OCI-LY3 (cell line): ENCODE data around the gene MOCOS.

ENCODE experiments used
- CTCF ChIP-seq: fragments of 200-600, 300-600 bp; sonication (generic); IDR thresholded peaks from 2 replicates; pipeline ENCODE4 v1.5.1; 2014; ENCODE audit warnings: antibody characterized with exemption, low read length, low read depth
- EZH2phosphoT487 ChIP-seq: fragments of 200-600 bp; shearing (Covaris generic); IDR thresholded peaks from 2 replicates; pipeline ENCODE4 v1.6.1; 2018; ENCODE audit warnings: antibody characterized with exemption, mixed run types, low read depth

DNA sequence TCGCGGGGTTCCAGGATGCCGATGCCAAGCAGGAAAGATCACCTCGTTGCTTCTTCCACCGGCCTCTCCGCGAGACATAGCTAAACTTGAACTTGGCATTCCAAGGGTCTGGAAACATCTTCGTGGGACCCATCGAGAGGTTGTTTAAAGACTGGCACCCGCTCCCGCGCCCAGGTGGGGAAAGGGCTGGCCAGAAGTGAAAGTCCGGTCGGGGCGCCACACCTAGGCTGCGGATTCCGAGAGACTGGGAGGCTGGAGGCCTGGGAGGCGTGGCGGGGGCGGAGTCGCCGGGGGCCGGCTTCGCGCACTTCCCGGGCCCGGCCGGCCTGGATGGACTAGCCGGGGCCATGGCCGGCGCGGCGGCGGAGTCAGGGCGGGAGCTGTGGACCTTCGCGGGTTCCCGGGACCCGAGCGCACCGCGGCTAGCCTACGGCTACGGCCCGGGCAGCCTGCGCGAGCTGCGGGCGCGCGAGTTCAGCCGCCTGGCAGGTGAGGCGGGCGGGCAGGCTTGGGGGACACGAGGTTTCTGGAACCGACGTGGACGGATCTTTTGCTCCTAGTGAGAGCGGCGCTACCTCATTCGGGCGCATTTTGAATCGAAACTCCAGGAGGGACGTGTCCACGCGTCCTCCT is at the start of gene MOCOS:
- TF ChIP-seq CTCF (no peak), EZH2phosphoT487 (no peak)
